SU-DHL-6 (cell line): Measurements from ENCODE around the gene HOXB1.

Experiments used
- H2AFZ ChIP-seq: fragments of 200-600 bp; sonication (generic); 2 replicates; pipeline ENCODE4 v1.6.1; 2014; ENCODE audit warnings: low read depth, mild to moderate bottlenecking, moderate library complexity, mixed read lengths, antibody characterized with exemption, low read length; ENCODE audit not compliant: severe bottlenecking
- H3F3A ChIP-seq: fragments of 200-600 bp; shearing (Covaris generic); 2 replicates; pipeline ENCODE4 v1.6.0; 2016; ENCODE audit warnings: antibody characterized with exemption, mild to moderate bottlenecking; ENCODE audit not compliant: insufficient read depth
- H3K27ac ChIP-seq: fragments of 200-600 bp; sonication (generic); 2 replicates; pipeline ENCODE4 v1.5.1; 2016; ENCODE audit warnings: low read depth, mild to moderate bottlenecking, low read length, moderate library complexity, mixed read lengths
- H3K27me3 ChIP-seq: fragments of 200-600 bp; sonication (generic), shearing (Covaris generic); 2 replicates; pipeline ENCODE4 v1.6.0; 2014; ENCODE audit warnings: mild to moderate bottlenecking, low read length
- H3K36me3 ChIP-seq: fragments of 200-600 bp; sonication (generic); 2 replicates; pipeline ENCODE4 v1.6.1; 2014; ENCODE audit warnings: mild to moderate bottlenecking, low read length, mixed read lengths
- H3K4me2 ChIP-seq: fragments of 300-600, 200-600 bp; shearing (Covaris generic), sonication (generic); 2 replicates; pipeline ENCODE4 v1.6.0; 2014; ENCODE audit warnings: low read length, low read depth, mild to moderate bottlenecking; ENCODE audit not compliant: poor library complexity, severe bottlenecking
- H3K4me3 ChIP-seq: fragments of 200-600 bp; sonication (generic); 2 replicates; pipeline ENCODE4 v1.5.1; 2014; ENCODE audit warnings: antibody characterized with exemption, low read length, mild to moderate bottlenecking, mixed read lengths; ENCODE audit not compliant: insufficient read depth, poor library complexity, severe bottlenecking
- H3K79me2 ChIP-seq: fragments of 200-600 bp; sonication (generic); 2 replicates; pipeline ENCODE4 v1.6.1; 2014; ENCODE audit warnings: mild to moderate bottlenecking, low read length, moderate library complexity; ENCODE audit not compliant: insufficient read depth
- H3K9ac ChIP-seq: fragments of 200-600 bp; sonication (generic); 2 replicates; pipeline ENCODE4 v1.7.0; 2014; ENCODE audit warnings: mild to moderate bottlenecking, low read length
- H3K9me2 ChIP-seq: fragments of 200-600 bp; sonication (generic); replicated peaks from 2 replicates; pipeline ENCODE4 v1.6.1; 2014; ENCODE audit warnings: low read length; ENCODE audit not compliant: insufficient read depth
- H3K9me3 ChIP-seq: fragments of 200-600 bp; sonication (generic); 2 replicates; pipeline ENCODE4 v1.6.1; 2014; ENCODE audit warnings: low read length, mixed read lengths; ENCODE audit not compliant: insufficient read depth
- H4K20me1 ChIP-seq: fragments of 200-600 bp; sonication (generic); 2 replicates; pipeline ENCODE4 v1.6.1; 2014; ENCODE audit warnings: low read depth, mild to moderate bottlenecking, antibody characterized with exemption, low read length, moderate library complexity, mixed read lengths
- CTCF ChIP-seq: fragments of 200-600 bp; sonication (generic); IDR thresholded peaks from one replicate; pipeline ENCODE4 v1.5.1; 2017; ENCODE audit warnings: antibody characterized with exemption, mild to moderate bottlenecking, low read length, moderate library complexity; ENCODE audit not compliant: insufficient read depth, poor library complexity, severe bottlenecking
- EZH2phosphoT487 ChIP-seq: fragments of 200-600 bp; sonication (generic), shearing (Covaris generic); conservative IDR thresholded peaks from 2 replicates; pipeline ENCODE4 v1.6.1; 2018; ENCODE audit warnings: mild to moderate bottlenecking, antibody characterized with exemption, low read length, moderate library complexity, mixed read lengths

HOXB1 gene

GRCh38 chr17:48548523-48549280 lies 17.9 kb upstream of the HOXB1 start:
- H3K9me3 ChIP-seq = no peaks in the 10 kb centered on the region
- H4K20me1 ChIP-seq = no peaks in the 10 kb centered on the region
- no peak overlapping the region for H3K9ac ChIP-seq
- no peaks in the 10 kb centered on the region for H3K9me2 ChIP-seq
- no peak overlapping the region for H3K27ac ChIP-seq
- H3K36me3 ChIP-seq = no peaks in the 10 kb centered on the region
- H3K79me2 ChIP-seq = no peaks in the 10 kb centered on the region
- H3F3A ChIP-seq = no peaks in the 10 kb centered on the region
- H3K4me3 ChIP-seq = no peak overlapping the region
- no peaks in the 10 kb centered on the region for H3K27me3 ChIP-seq
- H3K4me2 ChIP-seq = no peak overlapping the region
- no peak overlapping the region for H2AFZ ChIP-seq
- TF ChIP-seq CTCF (no peak), EZH2phosphoT487 (no peak)

- TF ChIP-seq EZH2phosphoT487 = no peak
- no peak for TF ChIP-seq CTCF
- no peaks in the 10 kb centered on the region for H3K36me3 ChIP-seq
- no peaks in the 10 kb centered on the region for H3K79me2 ChIP-seq
- no peaks in the 10 kb centered on the region for H3K9me2 ChIP-seq
- no peak overlapping the region for H3K4me2 ChIP-seq
- H3F3A ChIP-seq = no peaks in the 10 kb centered on the region
- no peak overlapping the region for H3K27ac ChIP-seq
- H4K20me1 ChIP-seq = no peaks in the 10 kb centered on the region
- H3K9ac ChIP-seq = no peak overlapping the region
- no peak overlapping the region for H3K4me3 ChIP-seq
- no peaks in the 10 kb centered on the region for H3K9me3 ChIP-seq
- H3K27me3 ChIP-seq = no peaks in the 10 kb centered on the region
- H2AFZ ChIP-seq = no peak overlapping the region
These were observed 17.2 kb upstream of the HOXB1 start for GRCh38 chr17:48547808-48548522.

GRCh38 chr17:48546924-48547807 lies 16.4 kb upstream of the HOXB1 start:
- no peaks in the 10 kb centered on the region for H3K9me2 ChIP-seq
- H2AFZ ChIP-seq = no peak overlapping the region
- H3F3A ChIP-seq = no peaks in the 10 kb centered on the region
- H3K27ac ChIP-seq = no peak overlapping the region
- no peaks in the 10 kb centered on the region for H3K79me2 ChIP-seq
- no peak for TF ChIP-seq CTCF
- TF ChIP-seq EZH2phosphoT487 = no peak
- no peaks in the 10 kb centered on the region for H4K20me1 ChIP-seq
- H3K36me3 ChIP-seq = no peaks in the 10 kb centered on the region
- H3K4me3 ChIP-seq = no peak overlapping the region
- no peaks in the 10 kb centered on the region for H3K27me3 ChIP-seq
- H3K9me3 ChIP-seq = no peaks in the 10 kb centered on the region
- H3K9ac ChIP-seq = no peak overlapping the region
- H3K4me2 ChIP-seq = no peak overlapping the region
